ENCODE results near the gene SURF2. TPM values are rescaled to one million over a fixed set of nuclear protein-coding genes. Genes with fewer than 3 reads are reported as not detected.

SURF2 gene
- polyA plus RNA-seq, 3 donors = 17.5 to 24.7 (median 17.6) TPM

DNA sequence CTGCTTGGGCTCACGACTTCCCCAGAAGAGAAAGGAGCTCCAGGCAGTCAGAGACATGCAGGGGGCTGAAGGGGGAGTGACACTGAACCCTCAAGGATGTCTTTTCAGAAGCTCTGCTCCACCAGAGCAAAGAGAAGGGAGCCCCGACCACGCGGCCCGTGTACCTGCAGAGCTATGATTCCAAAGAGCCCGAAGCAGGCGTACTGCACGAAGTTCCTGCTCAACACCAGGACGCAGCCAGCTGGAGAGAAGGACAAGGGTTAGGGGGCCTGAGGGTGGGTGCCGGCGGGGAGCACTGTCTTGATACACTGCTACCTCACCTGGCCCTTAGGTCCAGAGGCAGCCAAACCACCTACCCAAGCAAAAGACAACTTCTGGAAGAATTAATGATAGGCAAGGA is 10.1 kb downstream of the SURF2 start:
- Histone ChIP-seq H2AFZ (ENCODE audit: insufficient read depth, low read depth, low read length, poor library complexity, severe bottlenecking) (no peak overlapping the region), H3K9ac (ENCODE audit: insufficient read depth, low read length, poor library complexity, severe bottlenecking) (no peak overlapping the region), H3K27ac (ENCODE audit: low read depth in 1 of 2, low read length in 2 of 2) (no peak overlapping the region), H3K4me1 (ENCODE audit: control insufficient read depth in 1 of 2, insufficient read depth in 2 of 2, low read length in 2 of 2) (peaks cover 0 to 4% of the 10 kb centered on the region in 2 donors), H3K4me2 (replicated peaks; ENCODE audit: extremely low read depth, low read length, poor library complexity, severe bottlenecking) (no peak overlapping the region), H3K36me3 (replicated peaks in 1 of 2; ENCODE audit: control insufficient read depth in 1 of 2, insufficient read depth in 2 of 2, low read length in 2 of 2) (peaks cover 87 to 99% of the 10 kb centered on the region in 2 donors), H4K20me1 (ENCODE audit: insufficient read depth, low read length) (peaks cover 93% of the 10 kb centered on the region), H3K4me3 (replicated peaks in 1 of 3; ENCODE audit: low read depth in 2 of 3, low read length in 3 of 3) (no peak overlapping the region), H3K79me2 (ENCODE audit: insufficient read depth, low read length) (peaks cover 71% of the 10 kb centered on the region), H3K27me3 (ENCODE audit: control insufficient read depth in 2 of 2, insufficient read depth in 2 of 2, low read length in 2 of 2) (no peaks in the 10 kb centered on the region), H3K9me3 (replicated peaks in 1 of 2; ENCODE audit: control insufficient read depth in 1 of 2, insufficient read depth in 1 of 2, low read length in 2 of 2) (no peaks in the 10 kb centered on the region)
- H3K27ac Mint-ChIP-seq = peak overlapping the region in 1 of 7 donors; percentile 5
- 83% methylated on average over 1 of the region's 11 CpGs for WGBS (ENCODE audit: insufficient coverage)
- intact Hi-C loops (cut with micrococcal nuclease) = no loop called here
- H3K4me3 Mint-ChIP-seq = no peak overlapping the region
- H3K9me3 Mint-ChIP-seq = no peaks in the 10 kb centered on the region
- TF ChIP-seq, protein P1, sequence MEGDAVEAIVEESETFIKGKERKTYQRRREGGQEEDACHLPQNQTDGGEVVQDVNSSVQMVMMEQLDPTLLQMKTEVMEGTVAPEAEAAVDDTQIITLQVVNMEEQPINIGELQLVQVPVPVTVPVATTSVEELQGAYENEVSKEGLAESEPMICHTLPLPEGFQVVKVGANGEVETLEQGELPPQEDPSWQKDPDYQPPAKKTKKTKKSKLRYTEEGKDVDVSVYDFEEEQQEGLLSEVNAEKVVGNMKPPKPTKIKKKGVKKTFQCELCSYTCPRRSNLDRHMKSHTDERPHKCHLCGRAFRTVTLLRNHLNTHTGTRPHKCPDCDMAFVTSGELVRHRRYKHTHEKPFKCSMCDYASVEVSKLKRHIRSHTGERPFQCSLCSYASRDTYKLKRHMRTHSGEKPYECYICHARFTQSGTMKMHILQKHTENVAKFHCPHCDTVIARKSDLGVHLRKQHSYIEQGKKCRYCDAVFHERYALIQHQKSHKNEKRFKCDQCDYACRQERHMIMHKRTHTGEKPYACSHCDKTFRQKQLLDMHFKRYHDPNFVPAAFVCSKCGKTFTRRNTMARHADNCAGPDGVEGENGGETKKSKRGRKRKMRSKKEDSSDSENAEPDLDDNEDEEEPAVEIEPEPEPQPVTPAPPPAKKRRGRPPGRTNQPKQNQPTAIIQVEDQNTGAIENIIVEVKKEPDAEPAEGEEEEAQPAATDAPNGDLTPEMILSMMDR (IDR thresholded peaks at IDR 0.05) = no peak
- DNase-seq = no peak
- no peaks in the 10 kb centered on the region for H3K27me3 Mint-ChIP-seq (ENCODE audit: low read depth in 3 of 3)
- peaks cover 77 to 93% of the 10 kb centered on the region in 2 donors for H3K36me3 Mint-ChIP-seq
- peaks cover 23% of the 10 kb centered on the region for H3K4me1 Mint-ChIP-seq

DNA sequence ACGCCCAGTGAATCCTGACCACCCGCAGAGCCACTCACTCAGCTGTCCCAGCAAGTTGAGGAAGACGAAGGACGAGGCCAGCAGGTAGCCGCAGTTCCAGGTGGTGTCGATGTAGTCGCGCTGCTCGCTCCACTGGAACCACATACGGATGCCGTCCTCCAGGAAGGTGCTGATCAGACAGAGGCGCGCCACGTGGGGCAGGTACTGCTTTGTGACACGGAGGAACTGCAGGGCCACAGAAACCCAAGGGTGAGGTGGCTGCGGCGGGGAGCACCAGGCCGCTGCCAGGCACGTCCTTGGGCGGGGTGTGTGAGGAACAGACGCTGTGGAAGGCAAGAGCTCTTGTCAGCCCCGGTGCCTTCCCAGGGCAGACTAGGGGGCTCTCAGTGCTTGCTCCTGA is 10.9 kb downstream of the SURF2 start:
- Histone ChIP-seq H2AFZ (ENCODE audit: insufficient read depth, low read depth, low read length, poor library complexity, severe bottlenecking) (no peak overlapping the region), H3K79me2 (ENCODE audit: insufficient read depth, low read length) (peaks cover 76% of the 10 kb centered on the region), H3K4me2 (replicated peaks; ENCODE audit: extremely low read depth, low read length, poor library complexity, severe bottlenecking) (no peak overlapping the region), H3K27me3 (ENCODE audit: control insufficient read depth in 2 of 2, insufficient read depth in 2 of 2, low read length in 2 of 2) (no peaks in the 10 kb centered on the region), H3K27ac (ENCODE audit: low read depth in 1 of 2, low read length in 2 of 2) (peak overlapping the region in 1 of 2 donors; percentile 29), H3K4me3 (replicated peaks in 1 of 3; ENCODE audit: low read depth in 2 of 3, low read length in 3 of 3) (no peak overlapping the region), H3K9me3 (replicated peaks in 1 of 2; ENCODE audit: control insufficient read depth in 1 of 2, insufficient read depth in 1 of 2, low read length in 2 of 2) (no peaks in the 10 kb centered on the region), H3K9ac (ENCODE audit: insufficient read depth, low read length, poor library complexity, severe bottlenecking) (no peak overlapping the region), H3K36me3 (replicated peaks in 1 of 2; ENCODE audit: control insufficient read depth in 1 of 2, insufficient read depth in 2 of 2, low read length in 2 of 2) (peaks cover 81 to 92% of the 10 kb centered on the region in 2 donors), H4K20me1 (ENCODE audit: insufficient read depth, low read length) (peaks cover 93% of the 10 kb centered on the region), H3K4me1 (ENCODE audit: control insufficient read depth in 1 of 2, insufficient read depth in 2 of 2, low read length in 2 of 2) (peaks cover 0 to 11% of the 10 kb centered on the region in 2 donors)
- 97% methylated on average over 22 of the region's 22 CpGs for WGBS (ENCODE audit: insufficient coverage)
- peaks cover 31% of the 10 kb centered on the region for H3K4me1 Mint-ChIP-seq
- DNase-seq = no peak
- intact Hi-C loops (cut with micrococcal nuclease) = no loop called here
- TF ChIP-seq, protein P1 (IDR thresholded peaks at IDR 0.05) = no peak
- H3K36me3 Mint-ChIP-seq = peaks cover 74 to 90% of the 10 kb centered on the region in 2 donors
- H3K27me3 Mint-ChIP-seq (ENCODE audit: low read depth in 3 of 3) = no peaks in the 10 kb centered on the region
- no peak overlapping the region for H3K4me3 Mint-ChIP-seq
- peak overlapping the region in 1 of 7 donors; percentile 11 for H3K27ac Mint-ChIP-seq
- no peaks in the 10 kb centered on the region for H3K9me3 Mint-ChIP-seq
